NCI-H345 treated with DMSO at 0.1 percent for 48 hours (cell line): ENCODE data around the gene ZSWIM7.

ENCODE experiments used
- DNase-seq: peaks from one replicate; lab custom pipeline; 2025; ENCODE audit not compliant: unreplicated experiment; lab: John Stamatoyannopoulos, UW

ZSWIM7 gene

DNA sequence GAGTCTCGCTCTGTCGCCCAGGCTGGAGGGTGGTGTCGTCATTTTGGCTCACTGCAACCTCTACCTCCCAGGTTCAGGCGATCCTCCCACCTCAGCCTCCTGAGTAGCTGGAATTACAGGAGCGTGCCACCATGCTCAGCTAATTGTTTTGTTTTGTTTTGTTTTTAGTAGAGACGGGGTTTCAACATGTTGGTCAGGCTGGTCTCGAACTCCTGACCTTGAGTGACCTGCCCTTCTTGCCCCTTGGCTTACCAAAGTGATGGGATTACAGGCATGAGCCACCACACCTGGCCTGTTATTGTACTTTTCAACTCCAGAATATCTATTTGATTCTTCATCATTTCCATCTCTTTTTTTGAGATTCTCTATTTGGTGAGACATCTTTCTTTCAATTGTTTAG, 63.6 kb downstream of the ZSWIM7 start:
- no peak for DNase-seq

DNA sequence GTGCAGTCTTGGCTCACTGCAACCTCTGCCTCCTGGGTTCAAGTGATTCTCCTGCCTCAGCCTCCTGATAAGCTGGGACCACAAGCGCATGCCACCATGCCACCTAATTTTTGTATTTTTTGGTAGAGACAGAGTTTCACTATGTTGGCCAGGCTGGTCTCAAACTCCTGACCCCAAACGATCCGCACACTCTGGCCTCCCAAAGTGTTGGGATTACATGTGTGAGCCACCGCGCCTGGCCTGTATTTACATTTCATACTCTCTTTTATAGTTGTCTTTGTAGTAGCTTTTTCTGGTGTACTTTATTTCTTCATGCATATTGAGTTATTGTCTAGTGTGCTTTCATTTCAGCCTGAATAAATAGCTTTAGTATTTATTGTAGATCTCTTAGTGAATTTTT, 64.6 kb downstream of the ZSWIM7 start:
- no peak for DNase-seq

DNA sequence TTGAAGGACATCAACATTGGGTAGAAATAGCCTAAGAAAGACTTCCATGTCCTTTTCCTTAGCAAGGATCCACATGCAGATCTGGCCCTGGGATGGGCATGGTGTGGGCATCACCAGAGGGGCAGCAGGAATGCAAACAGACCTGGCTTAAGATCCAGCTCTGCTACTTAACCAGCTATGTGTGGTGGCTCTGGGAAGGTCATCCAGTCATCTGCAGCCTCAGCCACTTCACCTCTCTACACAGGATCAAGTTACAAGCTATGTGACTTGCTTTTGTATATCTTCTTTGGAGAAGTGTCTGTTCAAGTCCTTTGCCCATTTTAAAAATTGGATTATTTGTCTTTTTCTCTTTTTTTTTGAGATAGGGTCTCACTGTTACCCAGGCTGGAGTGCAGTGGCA, 68.1 kb downstream of the ZSWIM7 start:
- DNase-seq = no peak

DNA sequence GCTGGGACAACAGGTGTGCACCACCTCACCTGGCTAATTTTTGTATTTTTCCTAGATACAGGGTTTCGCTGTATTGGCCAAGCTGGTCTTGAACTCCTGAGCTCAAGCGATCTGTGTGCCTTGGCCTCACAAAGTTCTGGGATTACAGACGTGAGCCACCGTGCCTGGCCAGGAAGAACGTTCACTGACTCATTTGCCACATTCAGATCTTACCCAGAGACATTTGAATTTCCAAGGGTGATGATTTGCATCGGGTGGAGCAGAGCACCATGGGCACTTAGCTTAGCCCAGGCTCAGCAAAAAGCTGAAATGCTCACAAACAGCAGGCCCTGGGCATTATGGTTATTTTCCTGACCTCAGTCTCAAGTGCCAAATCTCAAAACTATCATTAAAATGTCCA, 69.1 kb downstream of the ZSWIM7 start:
- no peak for DNase-seq

DNA sequence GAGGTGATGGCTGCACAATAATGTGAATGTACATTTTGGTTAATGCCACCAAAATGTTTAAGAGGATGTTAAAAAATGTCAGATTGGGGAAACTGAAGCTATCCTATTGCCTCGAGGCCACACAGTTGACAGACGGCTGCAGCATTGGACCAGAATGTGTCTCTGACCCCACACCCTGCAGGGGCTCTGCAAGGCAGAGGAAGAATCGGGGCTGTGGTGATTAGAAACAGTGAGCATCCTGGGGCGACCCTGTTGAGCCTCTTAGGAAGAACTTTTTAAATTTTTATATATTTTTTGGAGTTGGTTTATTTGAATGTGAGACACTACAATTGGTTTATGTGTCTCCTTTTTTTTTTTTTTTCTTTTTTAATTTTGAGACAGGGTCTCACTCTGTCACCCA, 69.6 kb downstream of the ZSWIM7 start:
- DNase-seq = no peak

DNA sequence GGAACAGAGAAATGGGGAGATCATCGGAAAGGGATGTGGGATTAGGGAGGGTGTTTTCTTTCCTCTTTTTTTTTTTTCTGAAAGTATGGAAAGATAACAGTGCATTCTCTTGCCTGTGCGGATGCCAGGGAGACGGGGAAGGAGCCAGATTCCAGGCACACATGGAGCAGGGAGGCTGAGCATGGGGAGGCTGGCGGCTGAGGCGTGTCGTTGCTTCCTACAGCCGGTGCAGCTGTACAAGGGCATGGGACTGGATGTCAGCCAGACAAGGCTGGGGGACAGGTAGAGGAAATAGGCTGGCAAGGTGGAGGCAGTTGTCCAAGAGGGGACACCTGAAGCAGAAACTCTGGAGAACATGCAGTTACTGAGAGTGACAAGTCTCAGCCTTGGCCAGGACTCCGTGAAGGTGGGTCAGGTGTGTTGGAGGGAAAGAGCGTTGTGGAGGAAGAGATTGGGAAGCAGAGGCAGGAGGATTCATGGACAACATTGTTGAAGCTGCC, 71.2 kb downstream of the ZSWIM7 start:
- no peak for DNase-seq
